ENCODE measurements around the gene GABRD. TPM values are rescaled to one million over a fixed set of nuclear protein-coding genes. Genes with fewer than 3 reads are reported as not detected.

Gene GABRD
- total RNA-seq, 1 donor = not detected

DNA sequence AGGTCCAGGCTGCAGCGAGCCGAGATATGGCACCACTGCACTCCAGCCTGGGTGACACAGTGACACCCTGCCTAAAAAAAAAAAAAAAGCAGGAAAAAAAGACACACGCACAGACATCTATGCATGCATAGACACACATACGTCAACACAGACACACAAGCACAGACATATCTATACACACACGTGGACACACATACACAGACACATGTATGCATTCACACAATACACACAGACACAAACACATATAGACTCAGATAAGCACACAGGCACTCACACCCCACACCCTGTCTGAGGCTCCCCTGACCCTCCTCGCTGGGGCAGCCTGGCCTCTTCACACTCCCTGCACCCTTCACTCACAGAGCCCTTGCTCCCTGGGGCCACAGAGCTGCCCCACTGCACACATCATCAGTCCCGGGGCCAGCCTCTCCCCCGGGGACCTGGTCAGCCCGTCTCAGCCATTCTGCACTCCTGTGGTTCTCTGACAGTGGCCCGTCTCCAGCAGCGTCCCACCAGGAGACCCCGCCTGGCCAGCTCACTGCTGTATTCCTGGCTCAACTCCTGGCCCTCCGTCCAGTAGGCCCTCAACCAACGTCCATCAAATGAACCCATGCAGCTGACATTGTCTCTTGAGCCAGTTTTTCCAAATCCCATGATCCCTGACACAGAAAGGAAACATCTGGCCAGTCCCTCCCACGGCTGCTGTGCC is 26.5 kb downstream of the GABRD start:
- Histone ChIP-seq H3K4me1 (ENCODE audit: insufficient read depth, low read length) (no peaks in the 10 kb centered on the region), H3K4me3 (ENCODE audit: insufficient read depth, low read length) (no peak overlapping the region), H3K9me3 (ENCODE audit: low read depth, low read length) (no peaks in the 10 kb centered on the region), H3K4me2 (ENCODE audit: insufficient read depth, low read length) (no peak overlapping the region), H3K79me2 (ENCODE audit: insufficient read depth, low read length) (no peaks in the 10 kb centered on the region), H3K36me3 (ENCODE audit: insufficient read depth, low read length) (no peaks in the 10 kb centered on the region), H3K27ac (ENCODE audit: low read depth, low read length) (no peak overlapping the region), H4K20me1 (ENCODE audit: insufficient read depth, low read length) (no peaks in the 10 kb centered on the region), H2AFZ (ENCODE audit: low read length) (no peak overlapping the region), H3K27me3 (ENCODE audit: insufficient read depth, low read length) (peaks cover 24% of the 10 kb centered on the region)
- no peak for TF ChIP-seq CTCF (IDR thresholded peaks at IDR 0.05; ENCODE audit: extremely low read depth, low read depth, low read length)
- no peak for DNase-seq (ENCODE audit: insufficient read length, low spot score, missing footprints)

DNA sequence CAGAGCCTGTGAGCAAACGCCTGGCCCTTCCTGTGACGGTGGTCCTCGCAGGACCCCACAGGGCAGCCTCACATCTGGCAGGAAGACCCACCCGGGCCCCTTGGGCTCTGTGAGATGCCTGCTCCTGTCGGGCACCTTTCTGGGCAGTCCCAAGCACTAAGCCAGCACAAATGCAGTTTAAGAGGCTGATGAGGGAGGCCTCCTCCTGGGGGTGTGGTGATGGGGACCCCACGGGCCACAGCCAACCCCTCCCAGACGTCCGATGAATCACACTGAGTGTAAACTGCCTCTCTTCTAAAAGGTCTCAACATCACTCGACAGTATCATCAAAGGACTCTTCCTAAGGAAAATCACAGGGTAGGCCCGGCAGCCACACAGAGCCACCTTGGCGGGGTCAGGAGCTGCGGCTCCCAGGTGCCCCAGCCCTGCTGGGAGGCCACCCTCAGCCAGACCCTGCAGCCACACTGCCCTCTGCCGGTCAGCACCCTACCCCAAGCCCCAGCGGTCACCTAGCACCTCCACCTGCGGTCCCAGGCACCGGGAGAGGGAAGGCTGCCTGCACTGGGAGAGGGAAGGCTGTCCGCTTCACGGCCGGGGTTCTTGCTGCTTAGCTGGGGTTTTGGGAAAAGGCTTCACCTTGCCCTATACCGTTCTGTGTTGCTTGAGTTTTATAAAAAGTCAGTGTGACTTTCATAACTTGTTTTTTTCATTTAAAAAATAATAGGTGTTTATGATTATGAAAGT is 27.2 kb downstream of the GABRD start:
- Histone ChIP-seq H3K36me3 (ENCODE audit: insufficient read depth, low read length) (no peaks in the 10 kb centered on the region), H3K27me3 (ENCODE audit: insufficient read depth, low read length) (peaks cover 31% of the 10 kb centered on the region), H3K4me1 (ENCODE audit: insufficient read depth, low read length) (no peaks in the 10 kb centered on the region), H3K9me3 (ENCODE audit: low read depth, low read length) (no peaks in the 10 kb centered on the region), H2AFZ (ENCODE audit: low read length) (no peak overlapping the region), H3K4me2 (ENCODE audit: insufficient read depth, low read length) (no peak overlapping the region), H3K27ac (ENCODE audit: low read depth, low read length) (no peak overlapping the region), H3K4me3 (ENCODE audit: insufficient read depth, low read length) (no peak overlapping the region), H4K20me1 (ENCODE audit: insufficient read depth, low read length) (no peaks in the 10 kb centered on the region), H3K79me2 (ENCODE audit: insufficient read depth, low read length) (no peaks in the 10 kb centered on the region)
- peak; percentile 42 for TF ChIP-seq CTCF (IDR thresholded peaks at IDR 0.05; ENCODE audit: extremely low read depth, low read depth, low read length)
- peak; percentile 95 for DNase-seq (ENCODE audit: insufficient read length, low spot score, missing footprints)

DNA sequence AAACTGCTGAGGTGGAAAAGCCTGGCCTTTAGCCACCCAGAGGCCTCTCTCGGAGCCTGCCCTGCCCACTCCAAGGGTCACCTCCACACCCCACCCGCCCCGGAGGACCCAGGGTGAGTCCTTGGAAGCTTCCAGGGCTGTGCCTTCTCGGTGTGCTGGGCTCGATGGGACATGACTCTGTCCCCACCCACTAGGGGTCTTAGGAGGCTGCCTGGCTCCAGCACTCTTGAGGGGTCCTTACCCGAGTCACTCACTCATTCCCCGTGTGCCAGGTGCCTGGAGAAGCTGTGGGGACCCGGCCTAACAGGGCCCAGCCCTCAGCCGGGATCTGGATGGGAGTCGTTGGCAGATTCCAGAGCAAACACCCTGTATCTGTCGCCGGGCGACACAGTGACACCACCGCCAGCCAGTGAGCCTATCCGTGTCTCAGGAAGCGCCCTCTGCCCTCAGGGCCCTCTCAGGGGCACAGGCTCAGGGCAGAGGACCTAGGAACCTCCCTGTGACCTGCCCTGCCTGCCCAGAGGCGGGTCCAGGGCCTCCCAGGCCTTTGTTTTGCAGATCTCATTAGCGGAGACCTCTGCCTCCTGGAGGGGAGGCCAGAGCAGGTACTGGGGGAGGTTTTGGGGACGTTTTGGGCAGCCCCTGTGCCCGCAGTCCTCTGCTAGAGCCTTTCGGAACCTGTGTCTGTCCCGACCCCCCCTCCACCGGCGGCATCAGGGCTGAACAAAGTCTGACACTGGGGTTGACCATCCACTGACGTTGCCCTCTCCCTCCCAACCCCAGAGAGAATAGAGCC is 28.0 kb downstream of the GABRD start:
- no peak overlapping the region for H3K4me3 ChIP-seq (ENCODE audit: insufficient read depth, low read length)
- no peaks in the 10 kb centered on the region for H3K4me1 ChIP-seq (ENCODE audit: insufficient read depth, low read length)
- H2AFZ ChIP-seq (ENCODE audit: low read length) = no peak overlapping the region
- no peaks in the 10 kb centered on the region for H3K79me2 ChIP-seq (ENCODE audit: insufficient read depth, low read length)
- no peaks in the 10 kb centered on the region for H3K36me3 ChIP-seq (ENCODE audit: insufficient read depth, low read length)
- peaks cover 40% of the 10 kb centered on the region for H3K27me3 ChIP-seq (ENCODE audit: insufficient read depth, low read length)
- no peaks in the 10 kb centered on the region for H3K9me3 ChIP-seq (ENCODE audit: low read depth, low read length)
- no peak overlapping the region for H3K27ac ChIP-seq (ENCODE audit: low read depth, low read length)
- no peaks in the 10 kb centered on the region for H4K20me1 ChIP-seq (ENCODE audit: insufficient read depth, low read length)
- no peak overlapping the region for H3K4me2 ChIP-seq (ENCODE audit: insufficient read depth, low read length)
- no peak for TF ChIP-seq CTCF (IDR thresholded peaks at IDR 0.05; ENCODE audit: extremely low read depth, low read depth, low read length)
- no peak for DNase-seq (ENCODE audit: insufficient read length, low spot score, missing footprints)

Data from osteoblast (primary cell).